Epithelial cell of proximal tubule (primary cell): ENCODE results near the gene LDLRAD4. TPM values are rescaled to one million over a fixed set of nuclear protein-coding genes. Genes with fewer than 3 reads are reported as not detected.

Experiments used
- DNase-seq: peaks from one replicate; pipeline ENCODE4 v3.0.0-alpha.2; 2011; ENCODE audit warnings: low read depth
- H3K4me3 ChIP-seq: 2 replicates; pipeline ENCODE4 v1.5.1; 2011; ENCODE audit warnings: low read depth, mild to moderate bottlenecking, low read length
- total RNA-seq: library from RNA; depleted of rRNA; stranded (reverse); fragments of >200 nt; gene quantifications from 2 replicates; pipeline ENCODE4 v1.2.3, GENCODE V29; 2015
- TF ChIP-seq, protein P1 (sequence below): conservative IDR thresholded peaks from 2 replicates; pipeline ENCODE4 v1.5.1; 2012; ENCODE audit warnings: low read depth, mild to moderate bottlenecking, low read length

LDLRAD4 gene
- total RNA-seq, 1 donor from 2014 or later, result under 0.01 TPM

DNA sequence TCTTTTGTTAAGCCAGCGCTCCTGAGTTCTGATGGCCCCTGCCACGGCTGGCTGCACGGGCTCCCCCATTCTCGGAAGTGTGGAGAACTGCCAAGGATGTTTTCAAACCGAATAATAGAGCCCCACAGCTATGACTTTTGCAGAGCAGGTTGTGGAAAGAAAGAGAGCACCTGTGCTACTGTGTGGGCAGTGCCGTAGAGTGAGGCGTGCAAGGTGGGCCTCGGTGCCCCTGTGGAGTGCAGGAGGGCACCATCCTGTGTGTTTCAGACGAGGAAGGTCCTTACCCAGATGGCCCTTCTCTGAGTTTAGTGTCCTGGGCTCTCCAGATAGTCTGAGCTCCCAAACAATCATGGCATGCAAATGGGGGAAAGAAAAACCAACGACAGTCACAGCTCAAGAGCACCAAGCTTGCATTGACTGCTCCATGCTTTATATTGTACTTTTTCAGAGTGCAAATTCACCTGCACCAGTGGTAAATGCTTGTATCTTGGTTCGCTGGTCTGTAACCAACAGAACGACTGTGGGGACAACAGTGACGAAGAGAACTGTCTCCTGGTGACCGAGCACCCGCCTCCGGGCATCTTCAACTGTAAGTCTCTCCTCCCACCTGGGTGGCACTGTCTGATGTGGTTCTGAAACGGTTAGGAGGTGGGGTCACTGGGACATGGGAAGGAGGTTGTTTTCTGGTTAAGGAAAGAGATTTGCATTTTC is 219.4 kb downstream of the LDLRAD4 start:
- H3K4me3 ChIP-seq, result no peak overlapping the region
- TF ChIP-seq, protein P1, sequence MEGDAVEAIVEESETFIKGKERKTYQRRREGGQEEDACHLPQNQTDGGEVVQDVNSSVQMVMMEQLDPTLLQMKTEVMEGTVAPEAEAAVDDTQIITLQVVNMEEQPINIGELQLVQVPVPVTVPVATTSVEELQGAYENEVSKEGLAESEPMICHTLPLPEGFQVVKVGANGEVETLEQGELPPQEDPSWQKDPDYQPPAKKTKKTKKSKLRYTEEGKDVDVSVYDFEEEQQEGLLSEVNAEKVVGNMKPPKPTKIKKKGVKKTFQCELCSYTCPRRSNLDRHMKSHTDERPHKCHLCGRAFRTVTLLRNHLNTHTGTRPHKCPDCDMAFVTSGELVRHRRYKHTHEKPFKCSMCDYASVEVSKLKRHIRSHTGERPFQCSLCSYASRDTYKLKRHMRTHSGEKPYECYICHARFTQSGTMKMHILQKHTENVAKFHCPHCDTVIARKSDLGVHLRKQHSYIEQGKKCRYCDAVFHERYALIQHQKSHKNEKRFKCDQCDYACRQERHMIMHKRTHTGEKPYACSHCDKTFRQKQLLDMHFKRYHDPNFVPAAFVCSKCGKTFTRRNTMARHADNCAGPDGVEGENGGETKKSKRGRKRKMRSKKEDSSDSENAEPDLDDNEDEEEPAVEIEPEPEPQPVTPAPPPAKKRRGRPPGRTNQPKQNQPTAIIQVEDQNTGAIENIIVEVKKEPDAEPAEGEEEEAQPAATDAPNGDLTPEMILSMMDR, result no peak
- no peak for DNase-seq

DNA sequence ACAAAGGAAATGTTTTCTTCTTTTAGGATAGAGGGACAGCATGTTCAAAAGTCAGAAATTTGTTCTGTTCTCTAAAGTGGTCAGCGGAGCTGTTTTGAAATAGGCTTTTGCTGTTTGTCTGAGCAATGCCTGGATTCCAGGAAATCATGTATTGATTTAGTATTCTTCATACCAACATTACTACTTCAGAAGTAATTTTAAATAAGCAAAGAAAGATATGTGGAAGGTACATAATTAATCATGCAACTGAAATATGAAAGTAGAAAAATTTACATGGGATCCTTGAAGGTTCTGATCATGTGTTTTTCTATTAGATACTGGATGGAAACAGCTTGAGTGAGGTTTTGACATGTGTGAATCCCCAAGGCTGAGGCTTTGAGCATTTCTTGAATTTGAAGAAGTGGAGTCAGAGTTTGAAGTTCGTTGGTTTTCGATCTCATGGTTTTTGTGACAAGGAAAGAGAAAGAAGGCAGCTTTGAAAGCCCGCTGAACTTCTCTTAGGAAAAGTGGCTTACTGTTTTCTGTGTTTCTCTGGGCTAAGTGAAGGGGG is 220.0 kb downstream of the LDLRAD4 start:
- TF ChIP-seq, protein P1, result no peak

DNA sequence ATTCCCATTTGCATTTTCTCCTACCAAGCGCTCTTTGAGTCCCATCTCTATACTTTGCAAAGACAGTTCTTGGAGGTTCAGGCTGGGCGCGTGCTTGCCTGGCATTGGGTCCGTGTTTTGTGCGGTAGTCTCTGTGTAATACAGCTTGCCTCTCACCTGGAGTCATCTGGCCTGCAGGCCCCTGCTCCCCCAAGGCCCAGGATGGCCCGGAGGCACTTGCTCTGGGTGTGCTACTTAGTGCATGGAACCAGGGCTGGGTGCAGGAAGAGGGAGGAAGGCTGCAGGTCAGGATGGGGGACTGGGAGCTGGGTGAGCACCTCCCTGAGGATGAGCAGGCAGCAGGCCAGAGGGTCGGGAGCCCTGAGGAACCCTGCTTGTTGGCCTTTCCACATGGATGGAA is 220.9 kb downstream of the LDLRAD4 start:
- TF ChIP-seq, protein P1, result no peak
- no peak for DNase-seq
- no peak overlapping the region for H3K4me3 ChIP-seq

More for the DNA sequence above, 220.0 kb downstream of the LDLRAD4 start:
- no peak for DNase-seq
- H3K4me3 ChIP-seq, result no peak overlapping the region

DNA sequence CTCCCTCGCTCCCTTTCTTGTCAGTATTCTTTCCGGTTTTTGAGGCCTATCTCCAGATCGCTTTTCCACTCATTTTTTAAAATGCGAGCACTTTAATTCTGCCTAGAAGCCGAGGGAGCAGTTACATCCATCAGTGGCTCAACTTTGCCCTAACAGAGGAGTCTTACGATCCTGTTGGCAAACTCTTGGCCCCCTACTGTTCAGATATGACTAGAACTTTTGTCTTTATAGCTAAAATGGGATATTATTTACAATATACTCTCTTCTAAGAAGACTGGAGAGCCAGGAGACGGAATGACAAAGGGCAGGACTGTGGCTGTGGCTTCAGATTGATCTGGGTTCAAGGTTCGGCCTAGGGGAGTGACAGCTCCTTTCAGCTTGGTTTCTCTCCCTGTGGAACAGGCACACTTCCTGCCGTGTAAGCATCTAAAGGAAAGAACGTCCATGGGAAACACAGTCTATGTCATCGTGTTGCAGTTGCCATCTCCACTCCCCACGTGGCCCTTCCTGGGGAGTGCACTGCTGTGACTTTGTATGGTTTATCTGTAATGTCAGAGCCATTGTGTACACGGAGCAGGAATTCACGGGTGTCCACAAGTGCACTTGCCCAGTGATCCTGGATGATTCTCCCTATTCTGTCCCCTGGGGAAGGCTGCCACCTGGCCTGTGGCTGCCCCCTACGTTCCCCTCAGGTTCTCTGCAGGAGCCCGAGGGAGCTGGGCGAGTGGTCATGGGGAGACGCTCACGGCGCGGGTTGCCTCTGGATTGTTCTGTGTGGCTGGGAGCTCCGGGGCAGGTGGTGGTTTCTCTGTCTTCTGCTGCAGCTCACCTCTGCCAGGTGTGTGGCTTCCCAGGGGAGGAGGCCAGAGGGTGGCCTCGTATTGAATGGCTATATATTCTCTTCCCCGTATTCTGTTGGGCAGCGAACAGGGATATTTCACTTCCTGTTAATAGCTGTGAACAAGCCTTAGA is 222.0 kb downstream of the LDLRAD4 start:
- TF ChIP-seq, protein P1, result peak; percentile 14
- DNase-seq, result no peak
- H3K4me3 ChIP-seq, result no peak overlapping the region

DNA sequence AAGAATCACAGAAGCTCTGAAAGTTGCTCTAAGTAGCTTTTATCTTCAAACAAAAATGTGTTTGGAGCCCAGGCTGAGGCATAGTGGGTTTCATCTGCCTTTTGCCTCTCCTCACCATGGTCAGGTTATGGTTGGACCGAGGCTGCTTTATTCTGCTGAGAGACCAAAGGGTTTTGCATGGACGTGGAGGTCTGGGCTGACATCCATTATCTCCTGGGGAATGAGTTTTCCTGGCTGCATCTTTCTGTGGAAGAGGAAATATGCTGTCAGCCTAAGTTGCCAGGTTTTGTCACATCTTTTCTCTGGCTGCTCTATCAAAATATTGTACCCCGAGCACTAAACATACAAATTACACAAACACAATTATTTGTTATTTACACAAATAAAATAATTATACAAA is 223.2 kb downstream of the LDLRAD4 start:
- H3K4me3 ChIP-seq, result no peak overlapping the region
- no peak for DNase-seq
- TF ChIP-seq, protein P1, result no peak

DNA sequence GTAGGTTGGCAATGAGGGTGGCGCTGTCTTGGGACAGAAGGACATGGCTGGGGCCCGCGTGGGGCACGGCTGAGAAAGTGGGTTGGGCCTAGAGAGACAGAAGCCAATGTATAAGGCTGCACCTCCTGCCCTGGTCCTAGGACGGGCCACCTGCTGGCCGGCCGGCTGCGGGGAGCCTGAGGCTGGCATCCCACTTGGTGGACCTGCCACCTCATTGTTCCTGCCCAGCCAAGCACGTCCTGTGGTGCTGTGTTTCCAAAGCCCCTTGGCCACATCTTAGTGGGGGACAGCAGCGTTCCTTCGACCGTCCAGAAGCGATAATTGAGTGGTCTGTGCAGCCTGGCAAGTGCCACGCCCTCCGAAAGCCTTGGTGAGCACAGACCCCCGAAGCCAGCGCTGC is 223.9 kb downstream of the LDLRAD4 start:
- no peak overlapping the region for H3K4me3 ChIP-seq
- DNase-seq, result no peak
- TF ChIP-seq, protein P1, result no peak
